Measurements from ENCODE around the gene MSH4.

DNA sequence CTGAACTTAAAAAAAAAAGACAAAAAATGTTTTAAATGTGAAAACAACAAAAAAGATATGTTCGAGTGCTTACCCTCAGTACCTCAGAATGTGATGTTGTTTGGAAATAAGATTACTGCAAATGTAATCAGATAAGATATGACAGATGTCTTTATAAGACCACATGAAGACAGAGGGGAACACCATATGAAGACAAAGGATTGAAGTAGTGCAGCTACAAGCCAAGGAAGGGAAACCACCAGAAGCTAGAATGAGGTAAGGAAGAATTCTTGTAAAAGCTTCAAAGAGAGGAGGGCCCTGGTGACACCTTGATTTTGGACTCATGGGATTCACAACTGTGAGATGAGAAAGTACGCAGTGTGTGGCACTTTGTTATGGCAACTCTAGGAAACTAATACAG is 120.2 kb downstream of the MSH4 start:
- TF ChIP-seq FOXM1 (IDR thresholded peaks at IDR 0.05; ENCODE audit: borderline replicate concordance) (no peak), HDGF (IDR thresholded peaks at IDR 0.05; ENCODE audit: borderline replicate concordance) (no peak), SP1 (IDR thresholded peaks at IDR 0.05) (no peak), ZNF384 (IDR thresholded peaks at IDR 0.05) (no peak), FOXK2 (IDR thresholded peaks at IDR 0.05) (no peak)
